Activated CD8-positive, alpha-beta T cell treated with anti-CD3 and anti-CD28 coated beads, Interleukin-2, amount 10 ng/mL, durations not matched to agents 7 days and 5 days (primary cell): ENCODE measurements around the gene DENND2C. TPM values are rescaled to one million over a fixed set of nuclear protein-coding genes. Genes with fewer than 3 reads are reported as not detected.
"Not testable (repeated sequence)": the region's sequence is repeated elsewhere in the genome, so short reads cannot be mapped to it uniquely, and the experiment has no call there.

Source experiments
- ATAC-seq: fragments of 150-1000 bp; cut with Tn5 transposase; one replicate; pipeline ENCODE4 v1.10.0; 2021; ENCODE audit warnings: moderate library complexity
- CTCF ChIA-PET: fragments of 350-600 bp; sonication (Branson Sonifier 250); formaldehyde crosslinking; loops from one replicate; lab custom pipeline; 2021; ENCODE audit warnings: antibody characterized with exemption; lab: Charles Lee
- POLR2A ChIA-PET: fragments of 350-600 bp; sonication (Branson Sonifier 250); formaldehyde crosslinking; loops from one replicate; lab custom pipeline; 2021; ENCODE audit warnings: antibody characterized with exemption; lab: Charles Lee
- DNase-seq: peaks from one replicate; pipeline ENCODE4 v3.0.0-alpha.2; 2020
- H3K27ac Mint-ChIP-seq: one replicate; pipeline ENCODE4 v1.8.0; 2021; ENCODE audit warnings: mild to moderate bottlenecking, mixed read lengths
- H3K27me3 Mint-ChIP-seq: one replicate; pipeline ENCODE4 v1.8.0; 2021; ENCODE audit warnings: low read depth, mixed read lengths
- H3K36me3 Mint-ChIP-seq: one replicate; pipeline ENCODE4 v1.8.0; 2021; ENCODE audit warnings: low read depth, mixed read lengths
- H3K4me1 Mint-ChIP-seq: one replicate; pipeline ENCODE4 v1.8.0; 2021; ENCODE audit warnings: low read depth, mixed read lengths
- H3K4me3 Mint-ChIP-seq: one replicate; pipeline ENCODE4 v1.8.0; 2021; ENCODE audit warnings: mild to moderate bottlenecking, mixed read lengths
- H3K9me3 Mint-ChIP-seq: one replicate; pipeline ENCODE4 v1.8.0; 2022; ENCODE audit warnings: mixed read lengths; ENCODE audit not compliant: insufficient read depth
- total RNA-seq, 2 experiments: library from RNA; stranded (reverse); gene quantifications; one replicate each; pipeline ENCODE4 v1.2.3, GENCODE V29; 2021

DENND2C gene
- total RNA-seq, 2 experiments from 2014 or later, result 0.34 to 0.40 TPM

- Mint-ChIP-seq H3K4me1 (no peaks in the 10 kb centered on the region), H3K9me3 (no peaks in the 10 kb centered on the region), H3K4me3 (no peak overlapping the region), H3K36me3 (no peaks in the 10 kb centered on the region), H3K27me3 (peaks cover 8% of the 10 kb centered on the region), H3K27ac (no peak overlapping the region)
- DNase-seq (no peak), ATAC-seq (no peak)
- CTCF ChIA-PET, result no interaction called here
- POLR2A ChIA-PET, result interaction anchor here (0.8 kb wide), 1 partner anchor 11 kb away, joined by 4 read pairs; no protein-coding TSS in a partner anchor
Measured at GRCh38 chr1:114588196-114588689, 81.6 kb downstream of the DENND2C start.

GRCh38 chr1:114587203-114587991 is 82.5 kb downstream of the DENND2C start:
- Mint-ChIP-seq H3K27me3 (peaks cover 8% of the 10 kb centered on the region), H3K9me3 (no peaks in the 10 kb centered on the region), H3K4me3 (no peak overlapping the region), H3K4me1 (peaks cover 4% of the 10 kb centered on the region), H3K27ac (no peak overlapping the region), H3K36me3 (peaks cover 3% of the 10 kb centered on the region)
- POLR2A ChIA-PET, result no interaction called here
- CTCF ChIA-PET, result interaction anchor here (0.7 kb wide), 2 partner anchors 107 to 192 kb away, joined by 3 read pairs; no protein-coding TSS in a partner anchor
- DNase-seq (no peak), ATAC-seq (no peak)

- ATAC-seq, result no peak
- no peak for DNase-seq
- Mint-ChIP-seq H3K4me3 (no peak overlapping the region), H3K9me3 (no peaks in the 10 kb centered on the region), H3K4me1 (peaks cover 12% of the 10 kb centered on the region), H3K36me3 (peaks cover 6% of the 10 kb centered on the region), H3K27ac (no peak overlapping the region), H3K27me3 (peaks cover 8% of the 10 kb centered on the region)
- ChIA-PET CTCF (interaction anchor here (0.7 kb wide), 2 partner anchors 108 to 193 kb away, joined by 3 read pairs; no protein-coding TSS in a partner anchor), POLR2A (no interaction called here)
Measured at GRCh38 chr1:114586513-114587047, 83.3 kb downstream of the DENND2C start.

GRCh38 chr1:114585231-114585630 is 84.6 kb downstream of the DENND2C start:
- Mint-ChIP-seq H3K4me3 (no peak overlapping the region), H3K4me1 (peaks cover 16% of the 10 kb centered on the region), H3K36me3 (peaks cover 7% of the 10 kb centered on the region), H3K27me3 (peaks cover 8% of the 10 kb centered on the region), H3K9me3 (no peaks in the 10 kb centered on the region), H3K27ac (no peak overlapping the region)
- ChIA-PET POLR2A (no interaction called here), CTCF (no interaction called here)
- ATAC-seq (no peak), DNase-seq (no peak)

GRCh38 chr1:114581335-114582287 is 88.2 kb downstream of the DENND2C start, which contains the start of gene BCAS2:
Gene BCAS2 (minus strand): TSS chr1:114581615. CDS start chr1:114581591, 24 bp downstream.
- peaks cover 32% of the 10 kb centered on the region for H3K4me1 Mint-ChIP-seq
- H3K27me3 Mint-ChIP-seq, result no peaks in the 10 kb centered on the region
- POLR2A ChIA-PET, result interaction anchor here (0.5 to 2.8 kb wide), 10 partner anchors 9 to 336 kb away, joined by 3 to 14 read pairs (median 4); partner anchors contain the start of genes DENND2C, NRAS and TRIM33
- peak within 1 kb of the TSS; percentile 96 for H3K27ac Mint-ChIP-seq
- no peaks in the 10 kb centered on the region for H3K9me3 Mint-ChIP-seq
- DNase-seq, result peak; percentile 98
- CTCF ChIA-PET, result interaction anchor here (0.9 to 1.8 kb wide), 4 partner anchors 70 to 235 kb away, joined by 3 to 10 read pairs (median 3); no protein-coding TSS in a partner anchor
- ATAC-seq, result peak; percentile 98
- peak within 1 kb of the TSS; percentile 94 for H3K4me3 Mint-ChIP-seq
- H3K36me3 Mint-ChIP-seq, result peaks cover 30% of the 10 kb centered on the region

- peaks cover 14% of the 10 kb centered on the region for H3K4me1 Mint-ChIP-seq
- POLR2A ChIA-PET, result no interaction called here
- H3K9me3 Mint-ChIP-seq, result no peaks in the 10 kb centered on the region
- H3K36me3 Mint-ChIP-seq, result peaks cover 65% of the 10 kb centered on the region
- no peak for ATAC-seq
- H3K27me3 Mint-ChIP-seq, result no peaks in the 10 kb centered on the region
- CTCF ChIA-PET, result no interaction called here
- H3K27ac Mint-ChIP-seq, result no peak overlapping the region
- H3K4me3 Mint-ChIP-seq, result no peak overlapping the region
- no peak for DNase-seq
Measured at GRCh38 chr1:114574365-114574764, 95.5 kb downstream of the DENND2C start.

- CTCF ChIA-PET, result no interaction called here
- H3K27ac Mint-ChIP-seq, result no peak overlapping the region
Measured at GRCh38 chr1:114564141-114564540, 105.7 kb downstream of the DENND2C start.

GRCh38 chr1:114562978-114563510 is 106.8 kb downstream of the DENND2C start:
- ATAC-seq, POLR2A ChIA-PET, H3K9me3 Mint-ChIP-seq, CTCF ChIA-PET, DNase-seq, H3K4me3 Mint-ChIP-seq, H3K4me1 Mint-ChIP-seq, H3K27me3 Mint-ChIP-seq, H3K27ac Mint-ChIP-seq: not testable (repeated sequence)
- H3K36me3 Mint-ChIP-seq, result peaks cover 38% of the 10 kb centered on the region

More at GRCh38 chr1:114564141-114564540, 105.7 kb downstream of the DENND2C start:
- H3K9me3 Mint-ChIP-seq, result no peaks in the 10 kb centered on the region
- ATAC-seq (no peak), DNase-seq (no peak)
- POLR2A ChIA-PET, result no interaction called here
- no peak overlapping the region for H3K4me3 Mint-ChIP-seq
- peaks cover 4% of the 10 kb centered on the region for H3K4me1 Mint-ChIP-seq
- no peaks in the 10 kb centered on the region for H3K27me3 Mint-ChIP-seq
- H3K36me3 Mint-ChIP-seq, result peaks cover 40% of the 10 kb centered on the region

GRCh38 chr1:114561333-114561732 is 108.5 kb downstream of the DENND2C start:
- no peaks in the 10 kb centered on the region for H3K27me3 Mint-ChIP-seq
- H3K4me1 Mint-ChIP-seq, result peaks cover 4% of the 10 kb centered on the region
- DNase-seq (no peak), ATAC-seq (no peak)
- H3K4me3 Mint-ChIP-seq, result no peak overlapping the region
- CTCF ChIA-PET, result interaction anchor here (1.3 to 1.7 kb wide), 2 partner anchors 11 to 40 kb away, joined by 3 read pairs; no protein-coding TSS in a partner anchor
- peaks cover 26% of the 10 kb centered on the region for H3K36me3 Mint-ChIP-seq
- H3K27ac Mint-ChIP-seq, result no peak overlapping the region
- POLR2A ChIA-PET, result no interaction called here
- H3K9me3 Mint-ChIP-seq, result no peaks in the 10 kb centered on the region

- Mint-ChIP-seq H3K9me3 (no peaks in the 10 kb centered on the region), H3K4me3 (no peak overlapping the region), H3K27me3 (no peaks in the 10 kb centered on the region), H3K27ac (no peak overlapping the region), H3K36me3 (peaks cover 9% of the 10 kb centered on the region), H3K4me1 (peaks cover 4% of the 10 kb centered on the region)
- ChIA-PET CTCF (interaction anchor here (0.7 to 1.6 kb wide), 8 partner anchors 48 to 583 kb away, joined by 3 to 7 read pairs (median 4); partner anchors contain the start of gene OLFML3), POLR2A (no interaction called here)
- ATAC-seq (no peak), DNase-seq (no peak)
Measured at GRCh38 chr1:114559356-114559755, 110.5 kb downstream of the DENND2C start.

- ChIA-PET CTCF (interaction anchor here (0.7 to 1.6 kb wide), 4 partner anchors 106 to 583 kb away, joined by 3 to 7 read pairs (median 4); no protein-coding TSS in a partner anchor), POLR2A (no interaction called here)
- Mint-ChIP-seq H3K27ac (no peak overlapping the region), H3K36me3 (peaks cover 4% of the 10 kb centered on the region), H3K4me1 (peaks cover 4% of the 10 kb centered on the region), H3K27me3 (no peaks in the 10 kb centered on the region), H3K4me3 (no peak overlapping the region), H3K9me3 (no peaks in the 10 kb centered on the region)
- no peak for ATAC-seq
- DNase-seq, result no peak
Measured at GRCh38 chr1:114558544-114558943, 111.3 kb downstream of the DENND2C start.
